GM21723 (cell line): Measurements from ENCODE around the gene NALF2.

Source experiments
- ATAC-seq: cut with Tn5 transposase; IDR thresholded peaks from one replicate; pipeline ENCODE4 v1.9.1; 2021; ENCODE audit warnings: mild to moderate bottlenecking, moderate library complexity; ENCODE audit not compliant: unreplicated experiment

Gene NALF2

DNA sequence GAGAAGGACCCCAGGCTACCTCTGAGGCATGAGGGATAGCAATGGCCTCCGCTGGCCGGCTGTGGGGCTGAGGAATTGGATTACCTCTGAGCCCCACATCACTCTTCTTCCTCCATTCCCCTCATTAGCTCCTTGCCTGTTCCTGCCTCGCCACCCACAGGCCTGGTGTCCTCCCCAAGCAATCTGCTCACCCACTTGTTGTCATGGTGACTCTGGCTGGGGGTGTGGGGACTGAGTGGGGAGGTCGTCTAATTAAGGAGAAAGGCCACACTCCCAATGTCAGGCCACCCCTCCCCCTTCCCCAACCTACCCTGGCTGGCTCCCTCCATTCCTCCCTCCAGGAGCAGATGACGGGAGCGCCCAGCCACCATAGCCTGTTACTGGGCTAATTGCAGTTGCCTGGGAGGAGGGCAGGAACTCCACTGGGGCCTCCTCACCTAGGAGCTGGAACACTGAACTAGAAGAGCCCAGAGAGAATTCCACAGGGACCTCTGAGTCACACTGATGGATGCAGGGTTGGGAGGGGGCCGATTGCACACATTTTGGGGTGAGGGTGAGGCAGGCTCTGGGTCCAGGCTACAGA, 20.7 kb downstream of the NALF2 start:
- ATAC-seq = no peak

- no peak for ATAC-seq
These were observed 26.2 kb downstream of the NALF2 start for GRCh38 chrX:69530306-69530705.

GRCh38 chrX:69531031-69531755, 27.1 kb downstream of the NALF2 start:
- no peak for ATAC-seq

- no peak for ATAC-seq
These were observed 31.5 kb downstream of the NALF2 start for GRCh38 chrX:69535661-69536060.

DNA sequence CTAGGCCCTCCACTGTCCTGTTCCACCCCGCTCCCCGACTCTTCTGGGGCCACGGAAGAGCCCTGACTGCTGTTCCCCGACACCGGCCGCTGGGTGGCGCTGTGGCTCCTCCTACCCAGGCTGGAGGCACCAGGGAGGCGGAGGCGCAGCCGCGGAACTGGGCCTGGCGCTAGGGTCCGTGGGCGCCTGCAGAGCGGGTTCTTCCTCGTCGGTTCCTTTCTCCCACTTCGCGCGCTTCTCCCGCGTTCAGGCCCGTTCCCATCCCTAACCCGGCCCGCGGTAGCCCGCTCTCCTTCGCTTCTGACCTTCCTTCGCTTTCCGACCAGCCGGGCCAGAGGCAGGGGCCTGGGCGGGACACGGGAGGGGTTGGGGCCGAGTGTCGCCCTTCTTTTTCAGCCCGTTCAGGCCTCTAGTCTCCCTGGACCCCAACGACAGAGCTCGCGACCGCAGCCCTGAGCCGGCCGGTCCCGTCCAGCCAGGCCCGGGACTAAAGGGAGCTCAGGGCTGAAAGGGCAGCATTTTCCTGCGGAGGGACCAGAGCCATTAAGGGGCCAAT, 34.3 kb downstream of the NALF2 start:
- peak; percentile 92 for ATAC-seq

DNA sequence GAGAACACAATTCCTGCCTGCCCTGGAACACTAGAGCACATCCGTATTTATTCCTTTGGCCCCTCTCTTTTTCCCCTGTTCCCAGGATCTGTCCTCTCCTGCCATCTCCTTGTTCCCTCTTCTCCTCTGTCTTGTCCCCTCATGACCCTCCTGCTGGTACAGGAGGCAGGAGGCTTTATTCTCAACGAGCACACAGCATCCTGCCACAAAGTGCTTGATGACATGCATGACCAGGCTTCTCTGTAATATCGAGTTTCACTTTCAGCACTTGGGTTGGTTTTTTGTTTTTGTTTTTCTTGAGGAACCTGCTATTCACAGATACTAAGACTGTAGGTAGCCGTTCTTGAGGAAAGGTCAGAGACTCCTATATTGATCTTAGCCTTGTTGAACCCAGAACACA, 35.3 kb downstream of the NALF2 start:
- ATAC-seq = no peak

DNA sequence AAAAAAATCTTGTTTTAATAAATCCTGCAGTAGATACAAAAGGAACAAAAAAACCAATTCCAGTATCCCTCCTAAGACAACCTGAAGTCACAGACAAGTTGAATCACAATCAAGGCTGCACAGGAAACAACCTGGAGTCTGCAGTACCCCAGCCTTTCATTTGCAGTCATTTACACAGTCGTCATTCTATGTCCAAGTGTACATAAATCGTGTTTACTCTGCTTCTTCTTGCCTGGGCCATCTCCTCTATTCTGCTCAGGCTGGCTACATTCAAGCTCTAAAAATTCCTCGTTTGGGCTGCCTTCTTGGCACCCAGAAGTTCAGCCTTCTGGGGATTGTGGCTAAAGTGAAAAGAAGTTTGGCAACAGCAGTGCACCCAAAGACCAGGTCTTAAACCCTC, 37.8 kb downstream of the NALF2 start:
- ATAC-seq = no peak

DNA sequence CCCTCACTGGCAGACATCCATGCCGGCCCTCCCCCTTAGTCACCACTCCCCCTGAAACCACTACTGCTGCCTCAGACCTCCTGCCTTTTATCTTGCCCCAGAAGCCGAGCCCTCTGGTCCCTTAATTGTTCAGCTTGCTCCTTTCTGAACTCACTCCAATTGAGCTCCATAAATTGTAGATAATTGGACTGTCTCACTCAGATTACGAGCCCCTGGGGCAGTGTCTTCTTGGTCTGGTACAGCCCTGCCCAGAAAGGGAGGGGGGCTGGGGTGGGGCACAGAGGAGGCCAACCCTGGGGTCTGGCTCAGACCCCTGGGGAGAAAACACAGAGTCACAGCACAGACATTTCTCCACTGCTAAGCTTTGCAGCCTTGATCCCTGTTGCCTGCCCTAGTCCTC, 39.4 kb downstream of the NALF2 start:
- no peak for ATAC-seq

- no peak for ATAC-seq
These were observed 42.3 kb downstream of the NALF2 start for GRCh38 chrX:69546417-69546816.

DNA sequence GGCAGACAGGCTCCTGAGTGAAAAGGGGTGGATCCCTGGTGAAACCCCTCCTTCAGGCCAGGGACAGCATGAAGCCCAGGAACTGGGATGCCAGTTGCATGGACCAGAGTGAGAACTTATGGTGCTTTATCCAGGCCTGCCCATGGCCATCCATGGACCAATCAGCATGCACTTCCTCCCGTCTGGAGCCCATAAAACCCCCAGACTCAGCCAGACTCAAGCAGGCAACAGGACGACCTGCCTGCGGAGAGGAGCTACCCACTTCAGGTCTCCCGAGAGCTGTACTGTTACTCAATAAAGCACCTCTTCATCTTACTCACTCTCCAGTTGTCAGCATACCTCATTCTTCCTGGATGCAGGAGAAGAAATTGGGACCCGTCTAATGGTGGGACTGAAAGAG, 42.9 kb downstream of the NALF2 start:
- no peak for ATAC-seq

GRCh38 chrX:69551421-69552009, 47.4 kb downstream of the NALF2 start:
- no peak for ATAC-seq

DNA sequence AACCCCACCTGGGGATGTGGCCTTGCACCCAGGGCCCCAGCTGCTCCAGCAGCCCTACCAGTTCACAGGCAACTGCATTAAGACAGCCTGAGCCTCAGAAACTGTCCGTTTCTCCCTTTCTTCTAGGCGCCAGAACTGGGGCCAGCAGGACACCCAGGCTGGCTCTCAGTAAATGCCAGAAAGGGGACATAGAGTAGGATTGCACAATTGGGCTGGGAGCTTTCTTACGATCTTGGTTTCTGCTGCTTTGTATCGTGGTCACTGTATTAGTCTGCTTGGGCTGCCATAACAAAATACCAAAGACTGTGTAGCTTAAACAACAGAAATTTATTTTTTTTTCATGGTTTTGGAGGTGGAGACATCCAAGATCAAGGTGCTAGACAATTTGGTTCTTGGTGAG, 48.4 kb downstream of the NALF2 start:
- ATAC-seq = no peak
